Transverse colon (tissue), 4 donors: ENCODE results near the gene KANSL3.

Experiments used
- EP300 ChIP-seq: sonication (generic); formaldehyde crosslinking; IDR thresholded peaks from one replicate; pipeline ENCODE4 v1.6.1; 2017; ENCODE audit warnings: antibody characterized with exemption, low read depth
- POLR2A ChIP-seq: fragments of 450-650 bp; IDR thresholded peaks from one replicate; pipeline ENCODE4 v1.6.1; 2016; ENCODE audit warnings: antibody characterized with exemption, mild to moderate bottlenecking, moderate library complexity
- POLR2AphosphoS5 ChIP-seq, 3 donors: sonication (generic); formaldehyde crosslinking; IDR thresholded peaks; one replicate each; pipeline ENCODE4 v1.6.1; 2016; ENCODE audit warnings: antibody characterized with exemption in 3 of 3
- TF ChIP-seq, protein P1 (sequence below), 5 experiments: fragments of 200-600 bp in 3 of 5; fragments of 450-650 bp in 2 of 5; sonication (generic) in 3 of 5; IDR thresholded peaks; 1 replicate in 2 of 5; 2 replicates in 3 of 5; pipeline ENCODE4 v1.5.1; 2016 to 2017; ENCODE audit warnings: antibody characterized with exemption in 5 of 5, inconsistent platforms in 3 of 5, mild to moderate bottlenecking in 2 of 5, moderate library complexity in 1 of 5

DNA sequence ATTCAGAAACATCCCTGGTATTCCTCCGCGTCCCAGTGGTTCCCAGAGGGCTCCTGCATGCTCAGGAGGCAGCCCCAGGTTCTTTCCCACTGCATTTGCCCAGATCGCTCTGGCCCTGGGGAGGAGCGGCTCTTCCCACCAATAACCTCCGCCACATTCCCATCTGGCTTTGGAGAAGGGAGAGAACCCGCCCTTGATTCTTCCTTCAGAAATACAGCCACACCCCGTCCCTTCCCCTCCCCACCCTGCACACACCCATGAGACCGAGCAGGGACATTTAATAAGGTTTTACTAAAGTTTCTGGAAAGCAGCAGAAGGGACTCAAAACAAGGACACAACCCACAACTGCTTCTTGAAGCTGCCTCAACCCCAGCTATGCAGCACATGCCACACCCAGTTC is 79.6 kb downstream of the KANSL3 start:
- TF ChIP-seq POLR2AphosphoS5 (IDR thresholded peaks at IDR 0.05) (no peak), POLR2A (no peak), EP300 (no peak)
- TF ChIP-seq, protein P1, sequence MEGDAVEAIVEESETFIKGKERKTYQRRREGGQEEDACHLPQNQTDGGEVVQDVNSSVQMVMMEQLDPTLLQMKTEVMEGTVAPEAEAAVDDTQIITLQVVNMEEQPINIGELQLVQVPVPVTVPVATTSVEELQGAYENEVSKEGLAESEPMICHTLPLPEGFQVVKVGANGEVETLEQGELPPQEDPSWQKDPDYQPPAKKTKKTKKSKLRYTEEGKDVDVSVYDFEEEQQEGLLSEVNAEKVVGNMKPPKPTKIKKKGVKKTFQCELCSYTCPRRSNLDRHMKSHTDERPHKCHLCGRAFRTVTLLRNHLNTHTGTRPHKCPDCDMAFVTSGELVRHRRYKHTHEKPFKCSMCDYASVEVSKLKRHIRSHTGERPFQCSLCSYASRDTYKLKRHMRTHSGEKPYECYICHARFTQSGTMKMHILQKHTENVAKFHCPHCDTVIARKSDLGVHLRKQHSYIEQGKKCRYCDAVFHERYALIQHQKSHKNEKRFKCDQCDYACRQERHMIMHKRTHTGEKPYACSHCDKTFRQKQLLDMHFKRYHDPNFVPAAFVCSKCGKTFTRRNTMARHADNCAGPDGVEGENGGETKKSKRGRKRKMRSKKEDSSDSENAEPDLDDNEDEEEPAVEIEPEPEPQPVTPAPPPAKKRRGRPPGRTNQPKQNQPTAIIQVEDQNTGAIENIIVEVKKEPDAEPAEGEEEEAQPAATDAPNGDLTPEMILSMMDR (IDR thresholded peaks at IDR 0.05), result no peak
